K562 (cell line): Measurements from ENCODE around the gene GAPDH. TPM values are rescaled to one million over a fixed set of nuclear protein-coding genes. Genes with fewer than 3 reads are reported as not detected.
A peak's percentile ranks its signal among the peaks of the same experiment; 100 is the strongest.

Experiments used
- ATAC-seq: fragments of 200-7000 bp; cut with Tn5 transposase; 3 replicates; pipeline ENCODE4 v1.9.1; 2020; ENCODE audit warnings: moderate library complexity
- BruUV-seq: library from RNA; stranded (reverse); fragments of 400-500 nt; replicated peaks from 2 replicates; lab custom pipeline; 2021; lab: Mats Ljungman, UMichigan
- CTCF ChIA-PET: fragments of 300-600 bp; formaldehyde crosslinking; extraction: SDS; loops from one replicate; lab custom pipeline; 2021; ENCODE audit warnings: low intra/inter-chr PET ratio; lab: Yijun Ruan, JAX
- POLR2A ChIA-PET: fragments of 300-600, 350-650 bp; sonication (Branson Sonifier 250); formaldehyde crosslinking; extraction: SDS; loops from one replicate; lab custom pipeline; 2021; ENCODE audit warnings: antibody characterized with exemption, inconsistent platforms; lab: Yijun Ruan, JAX
- DNase-seq, 4 experiments: peaks; one replicate each; pipeline versions ENCODE4 v3.0.0 to v3.0.0-alpha.2; 2011 to 2018; ENCODE audit warnings: low spot score in 3 of 4, mixed read lengths in 3 of 4; ENCODE audit errors: extremely low read depth in 1 of 4
- FAIRE-seq: peaks from 2 replicates; lab custom pipeline; 2011; peaks lifted over from hg19 to GRCh38; lab: Jason Lieb, UNC
- H2AFZ ChIP-seq: 2 replicates; pipeline ENCODE4 v1.6.0; 2011; ENCODE audit warnings: low read depth, low read length, control low read depth, inconsistent platforms
- H3K27ac ChIP-seq: fragments of 200-600 bp; 3 replicates; pipeline ENCODE4 v1.8.0; 2011; ENCODE audit warnings: low read depth, mild to moderate bottlenecking, control low read depth, inconsistent platforms, low read length, moderate library complexity, mixed read lengths; ENCODE audit errors: extremely low read depth
- H3K27me3 ChIP-seq, 2 experiments: fragments of 300-600 bp in 1 of 2; 2 replicates in 1 of 2; 3 replicates in 1 of 2; pipeline versions ENCODE4 v1.6.0 to v1.8.0; 2011; ENCODE audit warnings: inconsistent platforms in 2 of 2, low read length in 2 of 2, mild to moderate bottlenecking in 1 of 2, mixed read lengths in 1 of 2, moderate library complexity in 1 of 2; ENCODE audit not compliant: control insufficient read depth in 2 of 2, insufficient read depth in 2 of 2
- H3K36me3 ChIP-seq: fragments of 300-600 bp; 3 replicates; pipeline ENCODE4 v1.8.0; 2011; ENCODE audit warnings: mild to moderate bottlenecking, low read length, inconsistent platforms; ENCODE audit not compliant: control insufficient read depth, insufficient read depth
- H3K4me1 ChIP-seq, 2 experiments: fragments of 200-600 bp in 1 of 2; replicated peaks in 1 of 2; 2 replicates in 1 of 2; 3 replicates in 1 of 2; pipeline versions ENCODE4 v1.5.1 to v1.8.0; 2011; ENCODE audit warnings: inconsistent platforms in 2 of 2, low read length in 2 of 2, mild to moderate bottlenecking in 1 of 2, mixed read lengths in 1 of 2, moderate library complexity in 1 of 2; ENCODE audit not compliant: control insufficient read depth in 2 of 2, insufficient read depth in 2 of 2
- H3K4me2 ChIP-seq: 2 replicates; pipeline ENCODE4 v1.6.1; 2011; ENCODE audit warnings: low read length, control low read depth, inconsistent platforms, mixed read lengths; ENCODE audit not compliant: insufficient read depth
- H3K4me3 ChIP-seq: fragments of 200-600 bp; sonication (generic), shearing (Covaris generic); 2 replicates; pipeline ENCODE4 v1.5.1; 2016; ENCODE audit warnings: control low read depth, inconsistent platforms
- H3K79me2 ChIP-seq: fragments of 200-600 bp; 3 replicates; pipeline ENCODE4 v1.8.0; 2011; ENCODE audit warnings: low read length, inconsistent platforms; ENCODE audit not compliant: control insufficient read depth, insufficient read depth
- H3K9ac ChIP-seq, 2 experiments: 2 replicates each; pipeline versions ENCODE4 v1.6.0 to v1.6.1; 2011; ENCODE audit warnings: low read depth in 2 of 2, low read length in 2 of 2, control low read depth in 1 of 2, inconsistent platforms in 1 of 2, mild to moderate bottlenecking in 1 of 2, mixed read lengths in 1 of 2; ENCODE audit not compliant: insufficient read depth in 1 of 2
- H3K9me1 ChIP-seq: one replicate; pipeline ENCODE4 v1.6.0; 2011; ENCODE audit warnings: inconsistent platforms, mild to moderate bottlenecking, low read length, moderate library complexity; ENCODE audit not compliant: control insufficient read depth, insufficient read depth
- H3K9me3 ChIP-seq: replicated peaks from 2 replicates; pipeline ENCODE4 v1.5.1; 2011; ENCODE audit warnings: low read depth, low read length, inconsistent platforms; ENCODE audit not compliant: control insufficient read depth, insufficient read depth
- H4K20me1 ChIP-seq: replicated peaks from 2 replicates; pipeline ENCODE4 v1.6.1; 2011; ENCODE audit warnings: low read length, inconsistent platforms, mixed read lengths; ENCODE audit not compliant: control insufficient read depth, insufficient read depth
- NBN ChIP-seq: fragments of 450-650 bp; IDR thresholded peaks from 2 replicates; pipeline ENCODE4 v1.6.1; 2016; ENCODE audit warnings: low read depth, mild to moderate bottlenecking
- NCOA4 ChIP-seq: fragments of 450-650 bp; IDR thresholded peaks from 2 replicates; pipeline ENCODE4 v1.6.1; 2018; ENCODE audit warnings: mild to moderate bottlenecking; ENCODE audit not compliant: partially characterized antibody
- RBFOX2 ChIP-seq: fragments of 200-400 bp; formaldehyde crosslinking; IDR thresholded peaks from 2 replicates; pipeline ENCODE4 v1.6.1; 2017; ENCODE audit warnings: low read depth, mild to moderate bottlenecking, low read length, moderate library complexity
- SUPT5H ChIP-seq: fragments of 450-650 bp; IDR thresholded peaks from 2 replicates; pipeline ENCODE4 v1.6.1; 2016
- ZNF224 ChIP-seq: sonication (generic); formaldehyde crosslinking; IDR thresholded peaks from 2 replicates; pipeline ENCODE4 v1.8.0; 2022; ENCODE audit warnings: mild to moderate bottlenecking, missing genetic modification reagents
- ZNF253 ChIP-seq: fragments of 250-450 bp; sonication (Bioruptor Pico); conservative IDR thresholded peaks from 2 replicates; pipeline ENCODE4 v1.6.1; 2021; ENCODE audit warnings: mild to moderate bottlenecking
- WGBS: fragments of 100-300 bp; shearing (Covaris generic); methylation state at CpG from one replicate; pipeline ENCODE4 v1.1.6; 2016; ENCODE audit warnings: low coverage, mixed read lengths; ENCODE audit not compliant: insufficient coverage; ENCODE audit errors: missing lambda C conversion rate; 5-methylcytosine and 5-hydroxymethylcytosine counted together
- in situ Hi-C: fragments of 300-500 bp; cut with MboI; formaldehyde crosslinking; loops from 4 replicates; pipeline ENCODE4 v1.15.0; 2018; ENCODE audit warnings: inconsistent platforms, mixed read lengths
- intact Hi-C: fragments of 100-400 bp; cut with micrococcal nuclease; formaldehyde crosslinking; loops from 2 replicates; pipeline ENCODE4 v1.14.2; 2022
- polyA plus RNA-seq, 8 experiments: library from polyadenylated mRNA; depleted of rRNA in 4 of 8; stranded (reverse) in 5 of 8; unstranded in 3 of 8; fragments of >200 nt; fragmentation: Nextera tagmentation in 2 of 8; fragmentation: Illumina TruSeq in 1 of 8; extraction: Ambion mirVana in 2 of 8; extraction: Trizol in 1 of 8; gene quantifications; 2 replicates each; pipeline versions ENCODE4 v1.2.1 to v1.2.3, GENCODE V29; 2011 to 2014; ENCODE audit warnings: inconsistent platforms in 1 of 8, missing spikeins in 1 of 8
- total RNA-seq, 7 experiments: library from RNA; depleted of rRNA in 6 of 7; stranded (reverse); fragments of >200 nt in 6 of 7; fragmentation: Illumina TruSeq in 2 of 7; extraction: Trizol in 2 of 7; gene quantifications; 2 replicates each; pipeline versions ENCODE4 v1.2.1 to v1.2.3, GENCODE V29; 2011 to 2021; ENCODE audit warnings: low replicate concordance in 1 of 7
- TF ChIP-seq, protein P1 (sequence below): fragments of 450-650 bp; IDR thresholded peaks from 2 replicates; pipeline ENCODE4 v1.6.1; 2016; ENCODE audit warnings: missing biosample characterization, missing genetic modification characterization
- TF ChIP-seq, protein P2 (sequence below): fragments of 250-450 bp; sonication (Bioruptor Pico); IDR thresholded peaks from 2 replicates; pipeline ENCODE4 v1.8.0; 2022; ENCODE audit warnings: moderate library complexity, mild to moderate bottlenecking, inconsistent platforms

GAPDH gene
- total and polyA plus RNA-seq, 9 of the 15 experiments (the other 6 are each of a cell fraction or from before 2014, with no cell fraction given) = 2,206 to 6,793 (median 4,217) TPM

DNA sequence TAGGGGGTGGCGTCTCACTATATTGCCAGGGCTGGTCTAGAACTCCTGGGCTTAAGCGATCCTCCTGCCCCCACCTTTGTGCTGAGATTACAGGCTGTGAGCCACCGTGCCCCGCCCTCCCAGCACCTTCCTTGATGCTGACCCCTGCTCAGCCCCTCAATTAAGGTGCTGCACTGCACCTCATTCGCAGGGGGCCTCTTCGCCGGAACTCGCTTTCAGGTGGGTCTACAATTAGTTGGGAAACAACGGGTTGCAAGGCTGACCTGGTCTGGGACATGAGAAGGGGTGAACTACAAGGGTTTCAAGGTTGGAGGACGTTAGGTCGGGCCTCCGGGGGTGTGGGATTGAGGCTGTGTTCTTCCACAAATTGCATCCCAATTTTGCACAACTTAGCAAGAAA, 35.0 kb downstream of the GAPDH start:
- WGBS = 73% methylated on average over 10 of the region's 12 CpGs
- TF ChIP-seq NBN = no peak
- 0 out of 2 replicates have a peak, but pooled peaks have one; percentile 8 for TF ChIP-seq SUPT5H
- no peak overlapping the region for H3K4me3 ChIP-seq
- DNase-seq (no peak), ATAC-seq (peak; percentile 40), FAIRE-seq (no peak)
- H3K4me2 ChIP-seq = no peak overlapping the region
- H2AFZ ChIP-seq = no peak overlapping the region
- ChIA-PET CTCF (no interaction called here), POLR2A (interaction anchor here (1.2 to 1.6 kb wide), 3 partner anchors 27 to 40 kb away, joined by 3 to 4 read pairs (median 4); no protein-coding TSS in a partner anchor)
- H3K9ac ChIP-seq = no peak overlapping the region
- intact Hi-C loops (no loop called here), in situ Hi-C loops (no loop called here)
- H4K20me1 ChIP-seq = no peaks in the 10 kb centered on the region
- peaks cover 0 to 17% of the 10 kb centered on the region in 2 experiments; a peak in 3 of 5 replicates for H3K4me1 ChIP-seq
- peaks cover 76% of the 10 kb centered on the region for H3K36me3 ChIP-seq
- no peak overlapping the region for H3K27ac ChIP-seq
- no peaks in the 10 kb centered on the region for H3K27me3 ChIP-seq
- H3K9me3 ChIP-seq = no peaks in the 10 kb centered on the region
- H3K9me1 ChIP-seq = no peaks in the 10 kb centered on the region
- no TSS peak for BruUV-seq
- peaks cover 33% of the 10 kb centered on the region for H3K79me2 ChIP-seq

DNA sequence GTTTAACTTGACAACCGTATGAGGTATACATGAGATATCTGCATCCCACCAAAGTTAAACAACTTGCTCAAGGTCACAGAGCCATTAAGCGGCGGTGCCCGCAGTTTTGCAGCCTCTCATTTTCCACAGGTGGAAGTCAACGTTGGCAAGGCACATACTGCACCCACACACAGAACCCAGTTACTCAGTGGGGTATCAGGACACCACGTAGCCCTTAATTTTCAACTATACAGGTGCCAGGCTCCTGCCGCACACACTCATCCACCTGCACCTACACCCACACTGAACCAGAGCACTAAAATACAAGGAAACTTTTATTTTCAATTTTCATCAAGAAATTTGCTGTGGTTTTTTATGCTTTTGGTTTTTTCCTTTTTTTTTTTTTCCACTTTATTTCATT, 35.5 kb downstream of the GAPDH start:
- peaks cover 33% of the 10 kb centered on the region for H3K79me2 ChIP-seq
- FAIRE-seq (no peak), DNase-seq (no peak), ATAC-seq (no peak)
- no peaks in the 10 kb centered on the region for H4K20me1 ChIP-seq
- no peaks in the 10 kb centered on the region for H3K9me1 ChIP-seq
- H3K4me2 ChIP-seq = no peak overlapping the region
- H3K27ac ChIP-seq = no peak overlapping the region
- H3K4me3 ChIP-seq = no peak overlapping the region
- ChIA-PET CTCF (no interaction called here), POLR2A (interaction anchor here (0.6 to 1.5 kb wide), 3 partner anchors 18 to 25 kb away, joined by 3 to 4 read pairs (median 3); no protein-coding TSS in a partner anchor)
- H3K4me1 ChIP-seq = peaks cover 0 to 17% of the 10 kb centered on the region in 2 experiments; a peak in 3 of 5 replicates
- H3K9ac ChIP-seq = no peak overlapping the region
- TF ChIP-seq, protein P1, sequence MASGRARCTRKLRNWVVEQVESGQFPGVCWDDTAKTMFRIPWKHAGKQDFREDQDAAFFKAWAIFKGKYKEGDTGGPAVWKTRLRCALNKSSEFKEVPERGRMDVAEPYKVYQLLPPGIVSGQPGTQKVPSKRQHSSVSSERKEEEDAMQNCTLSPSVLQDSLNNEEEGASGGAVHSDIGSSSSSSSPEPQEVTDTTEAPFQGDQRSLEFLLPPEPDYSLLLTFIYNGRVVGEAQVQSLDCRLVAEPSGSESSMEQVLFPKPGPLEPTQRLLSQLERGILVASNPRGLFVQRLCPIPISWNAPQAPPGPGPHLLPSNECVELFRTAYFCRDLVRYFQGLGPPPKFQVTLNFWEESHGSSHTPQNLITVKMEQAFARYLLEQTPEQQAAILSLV (tag) = no peak
- TF ChIP-seq NCOA4 (no peak), RBFOX2 (0 out of 2 replicates have a peak, but pooled peaks have one; percentile 24), ZNF224 (CRISPR knock-in tag) (no peak), ZNF253 (CRISPR knock-in tag) (no peak)
- TF ChIP-seq, protein P2, sequence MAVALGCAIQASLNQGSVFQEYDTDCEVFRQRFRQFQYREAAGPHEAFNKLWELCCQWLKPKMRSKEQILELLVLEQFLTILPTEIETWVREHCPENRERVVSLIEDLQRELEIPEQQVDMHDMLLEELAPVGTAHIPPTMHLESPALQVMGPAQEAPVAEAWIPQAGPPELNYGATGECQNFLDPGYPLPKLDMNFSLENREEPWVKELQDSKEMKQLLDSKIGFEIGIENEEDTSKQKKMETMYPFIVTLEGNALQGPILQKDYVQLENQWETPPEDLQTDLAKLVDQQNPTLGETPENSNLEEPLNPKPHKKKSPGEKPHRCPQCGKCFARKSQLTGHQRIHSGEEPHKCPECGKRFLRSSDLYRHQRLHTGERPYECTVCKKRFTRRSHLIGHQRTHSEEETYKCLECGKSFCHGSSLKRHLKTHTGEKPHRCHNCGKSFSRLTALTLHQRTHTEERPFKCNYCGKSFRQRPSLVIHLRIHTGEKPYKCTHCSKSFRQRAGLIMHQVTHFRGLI (CRISPR knock-in tag) = no peak
- no peak overlapping the region for H2AFZ ChIP-seq
- no peaks in the 10 kb centered on the region for H3K27me3 ChIP-seq
- in situ Hi-C loops (no loop called here), intact Hi-C loops (no loop called here)
- H3K36me3 ChIP-seq = peaks cover 76% of the 10 kb centered on the region
- BruUV-seq = no TSS peak
- no peaks in the 10 kb centered on the region for H3K9me3 ChIP-seq
- 95% methylated on average over 7 of the region's 7 CpGs for WGBS
